ENCODE results near the gene SNRK. TPM values are rescaled to one million over a fixed set of nuclear protein-coding genes. Genes with fewer than 3 reads are reported as not detected.

SNRK gene
- total RNA-seq, 1 experiment from 2014 or later = 14.4 TPM

- no peak for DNase-seq
- H3K9me3 ChIP-seq (ENCODE audit: insufficient read depth, low read depth) = no peaks in the 10 kb centered on the region
- H4K20me1 ChIP-seq (ENCODE audit: insufficient read depth) = no peaks in the 10 kb centered on the region; the same call in 1 of the 2 replicates
- no peaks in the 10 kb centered on the region for H3K27me3 ChIP-seq (ENCODE audit: insufficient read depth, low read depth)
- no peak overlapping the region for H3K27ac ChIP-seq
- POLR2A ChIA-PET (ENCODE audit: unreplicated experiment) = no interaction called here
- no peak for TF ChIP-seq EZH2 (IDR thresholded peaks at IDR 0.05; ENCODE audit: low read depth)
- no peak for TF ChIP-seq CTCF (conservative IDR thresholded peaks at IDR 0.05)
- H3K36me3 ChIP-seq (ENCODE audit: low read depth) = peaks cover 19% of the 10 kb centered on the region
- no peaks in the 10 kb centered on the region for H3K9me2 ChIP-seq (ENCODE audit: insufficient read depth)
- no peak overlapping the region for H3K4me2 ChIP-seq
- 0 out of 2 replicates have a peak, but pooled peaks cover 7% of the 10 kb centered on the region for H3K79me2 ChIP-seq (ENCODE audit: low read depth)
- CTCF ChIA-PET = no interaction called here
- H3K4me3 ChIP-seq = no peak overlapping the region
- no peaks in the 10 kb centered on the region for H3K4me1 ChIP-seq (replicated peaks; ENCODE audit: insufficient read depth)
- intact Hi-C loops (cut with micrococcal nuclease; ENCODE audit: unreplicated experiment) = no loop called here
- H2AFZ ChIP-seq = no peak overlapping the region
- H3F3A ChIP-seq (ENCODE audit: insufficient read depth, low read depth) = no peaks in the 10 kb centered on the region
- no TSS peak for BruUV-seq (replicated peaks)
Measured at GRCh38 chr3:43307226-43307625, 20.9 kb downstream of the SNRK start.

GRCh38 chr3:43307649-43308048, 21.3 kb downstream of the SNRK start:
- ChIA-PET POLR2A (ENCODE audit: unreplicated experiment) (no interaction called here), CTCF (no interaction called here)
- no peaks in the 10 kb centered on the region for H3F3A ChIP-seq (ENCODE audit: insufficient read depth, low read depth)
- BruUV-seq (replicated peaks) = no TSS peak
- no peaks in the 10 kb centered on the region for H4K20me1 ChIP-seq (ENCODE audit: insufficient read depth)
- intact Hi-C loops (cut with micrococcal nuclease; ENCODE audit: unreplicated experiment) = no loop called here
- no peak overlapping the region for H2AFZ ChIP-seq
- no peak for TF ChIP-seq EZH2 (IDR thresholded peaks at IDR 0.05; ENCODE audit: low read depth)
- H3K4me2 ChIP-seq = no peak overlapping the region
- 0 out of 2 replicates have a peak, but pooled peaks cover 7% of the 10 kb centered on the region for H3K79me2 ChIP-seq (ENCODE audit: low read depth)
- H3K27me3 ChIP-seq (ENCODE audit: insufficient read depth, low read depth) = no peaks in the 10 kb centered on the region
- H3K4me1 ChIP-seq (replicated peaks; ENCODE audit: insufficient read depth) = no peaks in the 10 kb centered on the region
- H3K27ac ChIP-seq = no peak overlapping the region
- no peaks in the 10 kb centered on the region for H3K9me3 ChIP-seq (ENCODE audit: insufficient read depth, low read depth)
- no peak overlapping the region for H3K4me3 ChIP-seq
- H3K36me3 ChIP-seq (ENCODE audit: low read depth) = peaks cover 20% of the 10 kb centered on the region
- no peaks in the 10 kb centered on the region for H3K9me2 ChIP-seq (ENCODE audit: insufficient read depth)
- no peak for DNase-seq

- Histone ChIP-seq H3K79me2 (ENCODE audit: low read depth) (0 out of 2 replicates have a peak, but pooled peaks cover 4% of the 10 kb centered on the region), H3K9me3 (ENCODE audit: insufficient read depth, low read depth) (no peaks in the 10 kb centered on the region), H2AFZ (no peak overlapping the region), H3K27ac (no peak overlapping the region), H4K20me1 (ENCODE audit: insufficient read depth) (no peaks in the 10 kb centered on the region), H3F3A (ENCODE audit: insufficient read depth, low read depth) (no peaks in the 10 kb centered on the region), H3K4me3 (no peak overlapping the region), H3K36me3 (ENCODE audit: low read depth) (peaks cover 13% of the 10 kb centered on the region), H3K27me3 (ENCODE audit: insufficient read depth, low read depth) (no peaks in the 10 kb centered on the region), H3K9me2 (ENCODE audit: insufficient read depth) (no peaks in the 10 kb centered on the region), H3K4me2 (no peak overlapping the region), H3K4me1 (replicated peaks; ENCODE audit: insufficient read depth) (no peaks in the 10 kb centered on the region)
- ChIA-PET POLR2A (ENCODE audit: unreplicated experiment) (no interaction called here), CTCF (no interaction called here)
- DNase-seq = no peak
- TSS peak; percentile 6 for BruUV-seq (replicated peaks)
- TF ChIP-seq CTCF (conservative IDR thresholded peaks at IDR 0.05) = no peak
- no peak for TF ChIP-seq EZH2 (IDR thresholded peaks at IDR 0.05; ENCODE audit: low read depth)
- intact Hi-C loops (cut with micrococcal nuclease; ENCODE audit: unreplicated experiment) = no loop called here
Measured at GRCh38 chr3:43309372-43310305, 23.3 kb downstream of the SNRK start.
